NCI-H2081 treated with DMSO at 0.1 percent for 48 hours (cell line): ENCODE results near the gene GC.
"Not testable (repeated sequence)": the region's sequence is repeated elsewhere in the genome, so short reads cannot be mapped to it uniquely, and the experiment has no call there.

ENCODE experiments used
- DNase-seq: peaks from one replicate; lab custom pipeline; 2025; lab: John Stamatoyannopoulos, UW

Gene GC, protein sequence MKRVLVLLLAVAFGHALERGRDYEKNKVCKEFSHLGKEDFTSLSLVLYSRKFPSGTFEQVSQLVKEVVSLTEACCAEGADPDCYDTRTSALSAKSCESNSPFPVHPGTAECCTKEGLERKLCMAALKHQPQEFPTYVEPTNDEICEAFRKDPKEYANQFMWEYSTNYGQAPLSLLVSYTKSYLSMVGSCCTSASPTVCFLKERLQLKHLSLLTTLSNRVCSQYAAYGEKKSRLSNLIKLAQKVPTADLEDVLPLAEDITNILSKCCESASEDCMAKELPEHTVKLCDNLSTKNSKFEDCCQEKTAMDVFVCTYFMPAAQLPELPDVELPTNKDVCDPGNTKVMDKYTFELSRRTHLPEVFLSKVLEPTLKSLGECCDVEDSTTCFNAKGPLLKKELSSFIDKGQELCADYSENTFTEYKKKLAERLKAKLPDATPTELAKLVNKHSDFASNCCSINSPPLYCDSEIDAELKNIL

DNA sequence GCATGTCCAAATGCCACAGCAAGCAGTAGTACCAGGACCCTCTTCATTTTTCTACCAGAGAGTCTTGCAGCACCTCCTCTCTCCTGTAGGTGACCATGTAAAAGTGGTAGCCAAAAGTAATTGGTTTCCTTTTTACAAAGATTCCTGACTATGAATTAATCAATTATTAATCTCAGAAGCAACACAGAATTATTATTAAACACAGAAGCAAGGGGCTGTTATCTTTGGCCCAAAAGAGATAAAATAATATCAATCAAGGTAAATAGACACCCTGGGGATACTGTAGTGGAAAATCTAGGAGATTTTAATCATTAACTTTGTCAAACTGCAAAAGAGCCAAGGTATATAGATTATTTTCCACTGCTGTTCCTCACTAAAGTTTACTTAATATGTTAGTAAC, at the start of gene GC:
Gene GC, minus strand, starts transcription at position 108 of the 400 bp plus-strand sequence. Its CDS starts 61 bp downstream, at position 47.
- no peak for DNase-seq

DNA sequence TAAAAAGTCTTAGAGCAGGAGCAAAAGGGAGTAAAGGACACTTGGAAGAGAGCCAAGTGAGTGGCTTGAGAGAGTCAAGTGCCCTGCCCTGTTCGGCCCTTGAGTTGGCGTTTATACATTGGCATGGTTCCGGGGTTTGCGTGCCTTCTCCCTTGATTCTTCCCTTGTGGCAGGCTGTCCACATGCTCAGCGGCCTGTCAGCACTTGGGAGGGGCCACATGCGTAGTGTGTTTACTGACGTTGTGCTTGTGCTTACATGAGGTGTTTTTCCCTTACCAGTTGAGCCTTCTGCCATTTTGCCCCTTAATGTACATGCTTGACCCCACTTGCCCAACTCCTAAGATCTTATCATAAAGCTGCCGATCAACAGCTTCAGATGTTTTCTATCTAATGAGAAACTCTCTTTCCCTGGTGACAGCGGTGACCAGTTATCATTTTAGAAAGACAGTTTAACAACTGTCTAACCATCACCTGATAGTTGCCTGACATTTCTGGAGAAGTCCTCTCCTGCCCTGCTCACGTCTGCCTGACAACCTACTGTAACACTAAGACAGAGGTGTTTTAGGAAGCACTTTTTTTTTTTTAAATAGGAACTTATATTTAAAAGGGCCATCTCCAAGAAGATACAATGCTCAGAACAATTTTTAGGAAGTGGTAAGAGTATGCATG, 49.5 kb upstream of the GC start:
- no peak for DNase-seq

DNA sequence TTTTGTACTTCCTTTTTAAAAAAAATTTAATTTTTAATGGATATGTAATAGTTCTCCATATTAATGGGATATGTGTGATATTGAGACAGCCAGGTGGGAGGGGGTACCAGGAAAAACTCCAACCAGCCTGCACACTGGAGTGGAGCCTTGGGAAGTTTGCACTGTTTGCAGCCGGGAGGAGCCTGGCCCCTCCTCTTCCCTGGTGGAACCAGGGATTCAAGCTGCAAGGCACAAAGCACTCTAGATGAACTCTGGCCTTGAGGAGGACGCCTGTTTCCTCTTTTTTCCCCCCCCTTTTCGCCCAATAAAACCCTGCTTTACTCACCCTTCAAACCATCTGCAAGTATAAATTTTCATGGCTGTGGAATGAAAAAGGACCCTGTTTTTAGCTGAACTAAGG, 48.2 kb upstream of the GC start:
- no peak for DNase-seq

DNA sequence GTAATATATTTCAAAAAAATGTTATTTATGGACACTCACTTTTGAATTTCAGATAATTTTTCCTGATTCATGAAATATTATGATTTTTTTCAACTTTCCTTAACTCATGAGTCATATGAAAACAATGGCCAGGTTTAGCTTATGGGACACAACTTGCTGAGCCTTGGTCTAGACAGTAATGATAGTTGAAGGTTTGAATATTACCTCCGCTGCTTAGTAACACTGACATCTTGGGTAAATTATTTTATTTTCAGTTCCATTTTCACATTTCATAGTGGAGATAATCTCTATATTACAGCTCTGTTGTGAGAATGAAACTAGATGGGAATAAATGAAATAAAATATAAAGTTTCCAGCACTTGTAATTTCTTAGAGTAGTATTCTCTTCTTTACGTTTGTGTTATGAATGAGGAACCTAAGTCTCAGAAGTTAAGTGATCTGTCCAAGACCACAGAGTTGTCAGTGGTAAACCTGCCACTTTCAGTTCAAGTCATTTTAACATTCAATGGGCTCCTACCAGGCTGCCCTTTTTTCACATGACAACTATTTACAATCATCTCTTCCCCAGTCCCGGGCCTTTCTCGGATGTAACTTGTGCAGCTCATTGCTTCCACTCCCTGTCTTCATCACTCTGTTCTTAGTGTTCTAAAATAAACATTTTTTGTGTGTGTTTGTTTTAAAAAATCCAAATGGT, 46.8 kb upstream of the GC start:
- no peak for DNase-seq

DNA sequence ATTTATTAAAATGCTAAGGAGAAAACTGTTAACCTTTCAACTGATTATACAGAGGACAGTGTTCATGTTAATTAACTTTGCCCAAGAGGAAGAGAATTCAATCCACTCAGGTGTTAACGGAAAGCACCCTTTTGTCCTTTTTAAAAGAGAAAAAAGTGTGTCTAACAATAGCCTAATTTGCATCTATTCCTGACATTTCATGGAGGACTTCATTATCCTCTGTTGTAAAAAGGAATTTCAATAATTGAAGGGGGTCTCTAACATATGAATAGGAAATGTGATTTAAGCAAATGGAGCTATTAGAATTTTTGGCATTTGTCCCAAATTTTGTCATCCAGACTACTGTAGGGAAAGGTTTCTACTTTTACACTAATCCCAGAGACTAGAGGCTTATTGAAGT, 44.6 kb upstream of the GC start:
- no peak for DNase-seq

DNA sequence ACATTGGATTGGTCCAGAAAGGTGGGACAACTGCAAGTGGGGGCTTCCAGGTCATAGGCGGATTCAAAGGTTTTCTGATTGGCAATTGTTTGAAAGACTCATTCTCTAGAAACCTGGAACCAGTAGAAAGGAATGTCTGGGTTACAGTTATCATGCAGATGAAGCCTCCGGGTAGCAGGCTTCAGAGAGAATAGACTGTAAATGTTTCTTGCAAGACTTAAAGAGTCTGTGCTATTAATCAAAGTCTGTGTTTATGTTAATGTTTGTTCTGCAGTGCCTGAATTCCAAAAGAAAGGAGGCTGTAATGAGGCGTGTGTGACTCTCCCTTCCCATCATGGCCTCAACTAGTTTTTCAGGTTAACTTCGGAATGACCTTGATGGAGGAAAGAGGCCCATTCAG, 43.9 kb upstream of the GC start:
- no peak for DNase-seq

DNA sequence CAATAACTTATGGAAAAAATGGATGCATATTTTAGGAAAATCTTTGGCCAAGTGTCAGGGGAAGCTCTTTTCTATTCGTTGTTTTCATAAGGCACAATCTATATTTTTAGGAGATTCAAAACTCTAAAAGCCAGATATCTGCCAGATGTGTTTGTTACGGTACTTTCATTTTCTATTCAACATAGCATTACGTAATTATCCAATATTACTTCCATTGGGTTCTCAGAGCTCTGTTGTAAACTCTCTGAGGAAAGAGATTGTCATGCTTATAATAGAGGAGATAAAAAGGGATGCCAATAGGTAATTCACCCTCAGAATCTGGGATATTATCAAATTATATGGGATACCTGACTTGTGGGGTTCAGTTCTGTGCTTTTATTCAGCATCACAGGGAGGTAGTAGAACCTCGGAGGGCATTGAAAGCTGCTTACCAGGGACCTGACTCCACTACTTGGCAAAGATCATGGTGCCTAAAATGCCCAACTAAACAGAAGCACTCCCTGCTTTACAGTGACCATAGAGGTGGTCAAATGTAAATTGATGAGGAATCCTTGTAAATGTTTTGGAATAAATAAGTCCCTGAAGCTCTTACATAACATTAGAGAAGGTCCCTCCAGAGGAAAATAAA, 32.9 kb upstream of the GC start:
- DNase-seq: no peak

DNA sequence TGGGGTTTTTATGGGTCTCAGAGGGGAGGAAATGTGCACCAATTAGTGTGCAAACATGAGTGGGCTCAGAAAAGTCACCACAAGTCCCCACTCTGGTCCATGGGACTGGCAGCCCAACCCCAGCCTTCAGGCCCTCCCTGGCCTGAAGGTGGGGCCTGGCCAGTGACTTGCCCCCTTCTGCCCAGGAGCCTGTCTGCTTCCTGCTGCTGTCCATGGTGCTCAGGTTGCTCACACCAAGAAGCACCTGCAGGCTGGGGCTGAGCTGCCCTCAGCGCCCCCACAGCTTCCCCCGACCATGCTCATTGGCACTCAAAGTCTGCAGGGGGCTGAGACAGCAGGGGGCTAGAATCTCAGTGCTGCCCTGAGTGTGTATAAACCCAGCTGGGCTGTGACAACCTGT, 30.6 kb upstream of the GC start:
- no peak for DNase-seq

DNA sequence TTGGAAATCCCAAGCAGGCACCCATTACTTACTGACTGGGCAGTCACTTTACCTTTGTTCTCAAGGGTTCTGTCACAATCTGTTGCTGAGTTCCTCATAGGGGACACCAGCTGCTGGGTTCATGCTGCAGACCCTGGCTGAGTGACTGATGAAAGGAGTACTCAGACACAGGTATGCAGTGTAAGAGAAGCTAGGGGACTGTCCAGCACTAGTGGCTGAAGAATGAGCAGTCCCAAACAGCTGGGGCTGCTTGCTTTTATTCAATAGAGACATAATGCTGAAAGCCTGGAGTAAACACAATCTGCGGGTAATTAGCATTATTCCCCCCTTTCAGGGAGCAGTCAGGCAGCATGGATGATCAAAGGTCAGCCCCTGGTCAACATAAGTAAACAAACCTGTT, 25.9 kb upstream of the GC start:
- DNase-seq: not testable (repeated sequence)

DNA sequence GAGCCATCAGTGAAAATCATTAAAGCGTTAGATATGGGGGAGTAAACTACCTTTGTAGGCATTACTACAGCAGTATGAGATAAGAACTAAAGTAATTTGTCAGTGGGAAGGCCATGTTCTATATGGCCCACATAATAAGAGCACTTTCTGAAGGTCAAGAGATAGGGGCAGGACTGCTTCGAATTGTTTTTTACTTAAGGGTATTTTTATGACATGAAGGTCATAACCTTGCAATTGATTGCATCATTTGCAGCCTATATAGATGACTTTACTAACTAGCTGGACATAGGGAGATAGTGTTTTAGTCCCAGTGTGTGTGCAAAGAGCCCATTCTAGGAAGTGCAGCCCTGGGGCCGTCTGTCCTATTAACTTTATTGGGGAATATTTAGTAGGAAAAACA, 23.6 kb upstream of the GC start:
- no peak for DNase-seq

DNA sequence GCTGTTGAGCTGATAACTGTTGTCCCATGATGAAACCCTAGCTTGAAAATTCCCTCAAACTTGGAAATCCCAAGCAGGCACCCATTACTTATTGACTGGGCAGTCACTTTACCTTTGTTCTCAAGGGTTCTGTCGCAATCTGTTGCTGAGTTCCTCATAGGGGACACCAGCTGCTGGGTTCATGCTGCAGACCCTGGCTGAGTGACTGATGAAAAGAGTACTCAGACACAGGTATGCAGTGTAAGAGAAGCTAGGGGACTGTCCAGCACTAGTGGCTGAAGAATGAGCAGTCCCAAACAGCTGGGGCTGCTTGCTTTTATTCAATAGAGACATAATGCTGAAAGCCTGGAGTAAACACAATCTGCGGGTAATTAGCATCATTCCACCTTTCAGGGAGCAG, 21.4 kb upstream of the GC start:
- DNase-seq: not testable (repeated sequence)

DNA sequence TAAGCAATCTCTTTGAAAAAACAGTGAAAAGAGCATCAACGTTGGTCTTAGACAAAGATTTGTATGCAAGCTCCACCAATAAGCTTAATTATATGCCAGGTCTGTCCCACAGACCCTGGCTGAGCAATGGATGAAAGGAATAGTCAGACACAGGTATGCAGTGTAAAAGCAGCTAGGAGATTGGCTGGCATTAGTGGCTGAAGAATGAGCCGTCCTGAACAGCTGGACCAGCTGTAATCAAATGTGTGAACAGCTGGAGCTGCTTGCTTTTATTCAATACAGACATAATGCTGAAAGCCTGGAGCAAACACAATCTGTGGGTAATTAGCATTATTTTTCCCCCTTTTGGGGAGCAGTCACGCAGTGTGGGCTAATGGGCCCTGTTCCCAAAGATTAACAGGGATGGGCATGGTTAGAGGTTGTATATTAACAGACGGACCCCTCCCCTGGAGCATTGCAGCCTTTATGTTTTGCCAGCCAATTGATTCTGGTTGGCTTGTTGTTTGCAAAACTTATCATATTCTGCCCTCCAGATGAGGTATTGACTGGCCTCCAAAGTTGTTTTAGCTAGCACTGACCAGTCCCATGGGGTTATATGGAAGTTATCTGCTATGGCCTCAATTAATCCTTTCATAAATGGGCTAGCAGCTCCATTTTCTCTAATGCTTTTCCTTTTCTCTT, 20.3 kb upstream of the GC start:
- not testable (repeated sequence) for DNase-seq

DNA sequence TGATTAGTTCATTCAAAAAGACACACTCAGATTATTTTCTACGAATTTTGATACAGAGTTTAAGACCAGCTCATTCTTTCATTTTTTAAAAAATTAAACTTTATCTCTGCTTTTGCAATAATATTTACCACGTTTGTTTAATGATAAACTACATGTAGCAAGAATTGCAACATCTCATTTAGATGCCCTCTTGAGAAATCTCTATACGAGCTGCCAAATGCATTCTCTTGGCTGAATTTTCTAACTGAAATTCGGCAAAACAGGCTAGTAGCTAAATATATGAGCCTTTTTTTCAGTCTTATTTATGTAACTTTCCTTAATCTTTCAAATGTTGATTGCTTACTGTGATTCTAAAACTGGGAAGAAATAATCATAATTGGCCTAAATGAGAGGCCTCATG, 2.1 kb upstream of the GC start:
- no peak for DNase-seq

DNA sequence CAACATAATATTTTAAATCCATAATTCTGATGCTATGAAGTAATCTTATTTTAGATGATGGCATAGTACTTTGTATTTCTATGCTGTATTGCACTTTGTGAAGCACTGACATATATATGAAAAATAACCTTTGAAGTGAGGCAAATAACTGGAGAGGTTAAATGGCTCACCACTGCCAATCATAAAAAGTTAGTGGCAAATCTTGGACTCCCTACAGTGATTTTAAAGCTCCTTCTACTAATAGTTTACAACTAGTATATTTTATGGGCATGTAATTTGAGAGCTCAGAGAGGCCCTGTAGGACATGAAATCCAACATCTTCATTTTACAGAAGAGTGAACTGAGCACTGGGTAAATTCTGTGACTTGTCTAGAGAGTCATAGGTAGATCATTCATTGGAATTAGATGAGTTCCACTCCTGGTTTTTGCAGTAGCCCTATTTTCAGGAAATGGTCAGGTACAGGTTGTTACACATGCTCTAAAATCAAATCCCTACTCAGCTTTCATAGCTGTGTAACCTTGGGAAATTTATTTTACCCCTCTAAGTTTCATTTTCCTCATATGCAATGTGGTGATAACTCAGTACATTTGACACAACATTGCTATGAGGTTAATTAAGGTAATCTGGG, 804 bp upstream of the GC start:
- DNase-seq: no peak

DNA sequence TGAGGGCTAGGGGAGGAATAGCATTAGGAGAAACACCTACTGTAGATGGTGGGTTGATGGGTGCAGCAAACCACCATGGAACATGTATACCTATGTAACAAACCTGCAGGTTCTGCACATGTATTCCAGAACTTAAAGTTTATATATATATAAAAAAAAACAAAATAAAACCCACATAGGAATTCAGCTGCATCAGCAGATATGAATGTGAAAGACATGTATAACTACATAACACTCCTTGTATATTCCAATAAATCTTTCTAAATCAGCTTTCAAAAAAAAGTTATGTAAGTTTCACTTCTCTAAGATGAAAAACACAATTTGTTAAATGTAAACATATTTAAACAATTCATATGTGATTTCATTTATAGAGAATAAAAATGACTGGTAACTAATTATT, 6.0 kb downstream of the GC start:
- DNase-seq: no peak

DNA sequence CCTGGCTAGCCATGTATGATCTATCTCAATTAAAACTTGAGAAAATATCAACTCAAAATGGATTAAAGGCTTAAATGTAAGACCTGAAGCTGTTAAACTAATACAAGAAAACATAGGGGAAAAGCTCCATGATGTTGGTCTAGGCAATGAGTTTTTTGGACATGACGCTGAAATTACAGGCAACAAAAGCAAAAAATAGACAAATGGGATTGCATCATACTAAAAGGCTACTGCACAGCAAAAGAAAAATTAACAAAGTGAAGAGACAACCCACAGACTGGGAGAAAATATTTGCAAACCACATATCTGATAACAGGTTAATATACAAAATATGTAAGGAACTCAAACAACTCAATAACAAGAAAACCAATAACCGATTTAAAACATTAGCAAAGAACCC, 8.4 kb downstream of the GC start:
- DNase-seq: no peak

DNA sequence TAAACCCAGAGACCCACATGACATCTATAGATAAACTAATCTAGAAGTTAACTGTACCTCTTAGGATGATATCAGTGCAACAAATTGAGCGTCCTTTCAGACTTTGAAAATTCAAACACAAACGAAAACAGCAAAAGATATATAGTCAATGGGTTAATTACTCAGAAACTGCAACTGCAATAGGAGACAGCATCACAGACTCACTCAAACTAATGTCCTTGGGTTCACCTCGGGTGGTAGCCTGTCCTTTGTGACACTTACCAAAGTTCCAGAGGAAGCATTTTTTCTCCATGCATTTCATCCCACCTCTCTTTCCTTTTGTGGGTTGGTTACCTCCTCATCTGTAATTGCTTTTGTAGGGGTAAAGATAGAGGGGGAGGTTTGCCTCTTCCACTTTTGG, 9.7 kb downstream of the GC start:
- DNase-seq: no peak

DNA sequence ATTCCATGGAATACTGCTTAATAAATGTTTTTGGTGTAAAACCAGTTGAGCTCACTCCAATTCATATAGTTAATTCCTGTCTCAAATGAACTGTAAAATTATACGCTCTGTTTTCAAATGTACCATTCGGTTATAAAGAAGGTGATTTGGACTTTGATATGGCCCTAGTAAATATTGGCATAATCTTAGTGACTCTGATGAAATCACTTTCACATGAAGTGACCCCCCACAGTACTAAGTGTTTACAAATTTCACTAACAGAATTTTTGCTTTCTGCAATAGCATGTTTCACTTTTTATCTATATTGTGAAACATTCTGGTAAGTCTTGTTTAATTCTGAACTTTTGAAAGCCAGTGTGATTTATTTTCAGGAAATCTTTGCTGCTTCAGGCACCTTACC, 10.9 kb downstream of the GC start:
- no peak for DNase-seq

DNA sequence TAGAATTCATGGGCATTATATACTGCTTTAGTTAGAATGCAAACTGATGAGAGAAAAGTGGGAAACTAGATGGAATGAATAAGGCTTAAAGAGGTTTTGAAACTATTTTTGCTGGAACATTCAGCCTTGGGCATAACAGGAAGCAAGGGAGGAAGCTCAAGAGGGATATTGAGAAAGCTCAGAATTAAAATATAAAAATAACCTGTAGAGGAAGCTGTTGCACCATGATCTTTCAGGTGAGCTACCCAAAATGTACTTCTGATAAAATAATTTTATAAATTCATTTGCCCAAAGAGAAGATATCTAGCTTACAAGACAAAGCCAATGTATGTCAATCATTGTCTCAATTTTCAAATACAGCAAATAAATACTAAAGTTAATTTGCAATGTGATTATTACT, 11.3 kb downstream of the GC start:
- no peak for DNase-seq

DNA sequence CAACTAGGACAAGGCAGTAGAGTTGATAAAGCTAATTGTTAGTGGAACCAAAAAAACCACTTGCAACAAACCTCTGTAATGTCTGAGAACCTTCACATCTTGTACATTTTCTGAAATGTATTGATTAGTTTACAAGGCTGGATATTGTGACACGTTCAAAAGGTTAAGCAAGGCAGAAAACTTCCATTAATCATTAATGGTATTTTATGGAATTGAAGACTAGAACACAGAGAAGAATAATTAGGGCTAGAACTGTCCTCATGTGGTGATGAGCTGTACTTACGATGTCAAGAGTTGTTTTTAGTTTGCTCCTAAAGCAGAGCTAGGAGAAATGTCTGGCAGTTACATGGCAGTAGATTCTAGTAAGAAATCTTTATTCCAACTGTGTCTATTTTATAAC, 12.3 kb downstream of the GC start:
- DNase-seq: no peak

DNA sequence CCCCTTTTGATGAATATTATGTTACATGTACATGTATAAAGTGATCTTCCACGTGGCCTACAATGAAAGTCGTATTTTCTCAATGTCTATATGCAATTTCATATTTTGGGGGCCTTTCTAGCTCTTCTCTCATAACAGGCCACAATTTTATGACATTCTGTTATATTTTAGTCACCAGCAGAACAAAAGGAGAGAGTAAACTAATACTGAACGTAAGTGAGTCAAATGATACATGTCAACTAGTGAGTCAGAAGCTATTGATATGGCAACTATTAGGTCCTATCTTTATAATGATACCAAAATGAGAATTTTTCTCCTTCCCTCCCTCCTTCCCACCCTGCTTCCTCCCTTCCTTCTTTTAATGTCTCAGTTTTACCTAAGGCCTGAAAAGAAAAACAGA, 14.4 kb downstream of the GC start:
- no peak for DNase-seq

DNA sequence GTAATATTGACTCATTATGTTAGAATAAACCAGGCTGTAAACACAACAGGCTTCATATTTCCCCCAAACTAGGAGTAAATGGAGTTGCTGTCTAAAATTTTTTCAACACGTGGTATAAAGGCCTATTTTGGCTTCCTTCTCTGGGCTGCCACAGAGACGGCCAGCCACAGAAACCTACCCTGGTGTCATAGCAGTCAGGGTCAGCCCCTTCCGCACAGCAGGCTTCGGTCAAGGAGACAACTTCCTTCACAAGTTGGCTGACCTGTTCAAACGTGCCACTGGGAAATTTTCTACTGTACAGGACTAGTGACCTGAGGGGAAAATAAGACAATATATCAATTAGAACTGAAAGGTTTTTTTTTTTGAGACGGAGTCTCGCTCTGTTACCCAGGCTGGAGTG, 15.8 kb downstream of the GC start:
- no peak for DNase-seq
